SKM-1 treated with dmso at 0.1 percent for 144 hours (cell line): ENCODE data around the gene RASSF1.
"Not testable (repeated sequence)": the region's sequence is repeated elsewhere in the genome, so short reads cannot be mapped to it uniquely, and the experiment has no call there.

Experiments used
- DNase-seq: peaks from one replicate; lab custom pipeline; 2025; ENCODE audit not compliant: unreplicated experiment; lab: John Stamatoyannopoulos, UW

The RASSF1 gene

DNA sequence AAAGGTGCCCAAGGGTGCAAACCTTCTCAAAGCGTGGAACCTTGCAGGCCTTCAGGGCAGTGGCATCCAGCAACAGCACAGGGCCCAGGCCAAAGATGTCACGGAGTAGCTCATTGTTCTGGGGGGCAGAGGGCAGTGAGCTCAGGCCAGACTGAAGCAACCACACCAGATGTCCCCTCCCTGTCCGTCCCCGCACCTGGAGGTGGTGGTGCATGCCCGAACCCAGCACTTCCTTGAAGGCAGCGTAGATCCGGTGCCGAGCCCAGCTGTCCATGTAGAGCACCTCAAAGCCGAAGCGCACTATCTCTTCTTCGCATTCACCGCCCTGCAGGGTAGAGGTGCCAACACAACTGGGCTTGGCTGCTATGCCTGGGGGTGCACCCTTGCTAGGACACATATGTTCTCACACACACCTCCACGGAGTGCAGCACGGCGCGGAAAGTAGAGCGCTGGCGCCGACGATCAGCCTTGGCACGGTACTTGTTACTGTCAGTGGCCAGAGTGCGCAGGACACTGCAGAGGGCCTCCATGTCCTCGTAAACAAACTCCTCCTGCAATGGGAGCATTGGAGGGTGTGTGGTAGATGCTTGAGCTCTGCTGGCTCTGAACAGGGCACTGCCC lies 52.1 kb downstream of the RASSF1 start:
- no peak for DNase-seq

DNA sequence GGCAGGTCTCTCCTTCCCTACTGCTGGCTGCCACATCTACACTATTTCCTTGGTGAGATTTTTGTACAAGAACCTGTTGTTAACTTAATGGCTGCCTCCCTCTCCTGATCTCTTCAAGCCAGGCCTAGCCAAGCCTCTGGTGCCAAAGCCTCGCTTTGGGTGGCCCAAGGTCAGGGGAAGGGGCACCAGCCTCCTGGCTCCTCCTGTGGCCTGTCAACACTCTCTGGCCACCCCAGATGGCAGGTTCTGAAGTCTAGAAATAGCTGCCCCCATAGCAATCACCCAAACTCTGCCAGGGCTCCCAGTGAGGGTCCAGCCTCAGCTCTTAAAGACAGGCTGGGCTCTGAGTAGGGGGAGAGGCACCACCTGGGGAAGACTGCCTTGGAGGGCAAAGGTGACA lies 53.4 kb downstream of the RASSF1 start:
- no peak for DNase-seq

DNA sequence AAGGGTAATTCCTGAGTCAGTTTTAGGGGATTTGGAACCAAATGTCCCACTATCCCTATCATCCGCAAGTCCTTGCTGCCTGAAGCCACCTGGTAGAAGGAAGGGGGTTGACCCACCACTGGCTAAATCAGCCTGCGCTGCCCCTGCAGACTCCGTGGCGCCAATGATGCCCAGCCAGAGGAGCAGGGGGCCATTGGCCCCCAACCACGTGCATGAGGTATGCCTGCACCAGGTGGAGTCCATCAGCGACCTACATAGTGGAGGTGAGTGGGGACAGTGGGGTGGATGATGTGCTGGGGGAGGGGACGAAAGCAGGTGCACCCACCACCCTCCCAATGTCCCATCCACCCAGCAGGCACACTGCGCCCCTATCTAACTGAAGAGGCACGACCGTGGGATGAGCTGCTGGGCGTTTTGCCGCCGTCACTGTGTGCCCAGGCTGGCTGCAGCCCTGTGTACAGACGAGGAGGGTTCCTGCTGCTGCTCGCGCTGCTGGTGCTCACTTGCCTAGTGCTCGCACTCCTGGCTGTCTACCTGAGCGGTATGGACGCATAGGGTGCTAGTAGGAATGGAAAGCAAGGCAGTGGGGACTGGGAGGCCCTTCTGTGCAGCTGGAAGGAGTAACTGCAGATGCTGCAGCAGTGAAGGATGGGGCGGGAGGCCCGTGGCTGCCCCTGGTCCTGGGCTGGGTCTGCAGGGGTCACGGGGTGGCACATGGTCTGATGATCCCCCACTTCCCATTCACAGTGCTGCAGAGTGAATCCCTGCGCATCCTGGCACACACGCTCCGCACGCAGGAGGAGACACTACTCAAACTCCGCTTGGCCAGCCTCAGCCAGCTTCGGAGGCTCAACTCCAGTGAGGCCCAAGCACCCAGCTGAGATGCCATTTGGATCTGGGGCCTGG lies 54.1 kb downstream of the RASSF1 start:
- no peak for DNase-seq

DNA sequence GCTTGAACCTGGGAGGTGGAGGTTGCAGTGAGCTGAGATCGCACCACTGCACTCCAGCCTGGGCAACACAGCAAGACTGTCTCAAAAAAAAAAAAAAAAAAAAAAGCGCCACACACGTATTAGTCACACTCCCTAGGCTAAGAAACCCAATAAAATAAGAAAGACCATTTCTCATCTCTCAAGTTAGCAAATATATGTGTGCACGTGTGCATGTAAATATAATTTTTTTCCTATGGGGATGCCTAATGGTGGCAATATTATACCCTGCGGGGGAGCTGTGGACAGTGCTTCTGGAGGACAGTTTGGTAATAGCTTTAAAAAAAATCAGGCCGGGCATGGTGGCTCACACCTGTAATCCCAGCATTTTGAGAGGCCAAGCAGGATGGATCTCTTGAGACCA lies 56.5 kb downstream of the RASSF1 start:
- not testable (repeated sequence) for DNase-seq
